ENCODE data around the gene BCL2. TPM values are rescaled to one million over a fixed set of nuclear protein-coding genes. Genes with fewer than 3 reads are reported as not detected.

Gene BCL2
- total and polyA plus RNA-seq, 2 donors from 2014 or later: 6.0 to 39.2 TPM

- no peaks in the 10 kb centered on the region for H3K36me3 ChIP-seq (ENCODE audit: control insufficient read depth in 2 of 3, insufficient read depth in 3 of 3, low read length in 3 of 3)
- DNase-seq (no peak), FAIRE-seq (no peak)
- no peak overlapping the region for H3K27ac ChIP-seq (ENCODE audit: low read depth in 2 of 2, low read length in 2 of 2)
- no peak overlapping the region for H3K4me3 ChIP-seq (ENCODE audit: low read length in 3 of 3)
- no peak overlapping the region for H3K9ac ChIP-seq (ENCODE audit: low read length in 3 of 3)
- TF ChIP-seq CTCF (IDR thresholded peaks at IDR 0.05; ENCODE audit: borderline replicate concordance, extremely low read depth, insufficient read depth): no peak
- no peaks in the 10 kb centered on the region for H3K27me3 ChIP-seq (ENCODE audit: control insufficient read depth, insufficient read depth, low read length)
- no peaks in the 10 kb centered on the region for H3K9me3 ChIP-seq (ENCODE audit: control insufficient read depth in 2 of 3, insufficient read depth in 1 of 3, low read length in 3 of 3)
- H3K4me1 ChIP-seq (ENCODE audit: control insufficient read depth in 2 of 3, insufficient read depth in 2 of 3, low read depth in 1 of 3, low read length in 3 of 3): no peaks in the 10 kb centered on the region
- intact Hi-C loops (cut with DNase I): no loop called here
Measured at GRCh38 chr18:63207143-63207790, 112.3 kb downstream of the BCL2 start.

GRCh38 chr18:63206433-63207142, 113.0 kb downstream of the BCL2 start:
- Histone ChIP-seq H3K9ac (ENCODE audit: low read length in 3 of 3) (no peak overlapping the region), H3K9me3 (ENCODE audit: control insufficient read depth in 2 of 3, insufficient read depth in 1 of 3, low read length in 3 of 3) (no peaks in the 10 kb centered on the region), H3K4me3 (ENCODE audit: low read length in 3 of 3) (no peak overlapping the region), H3K4me1 (ENCODE audit: control insufficient read depth in 2 of 3, insufficient read depth in 2 of 3, low read depth in 1 of 3, low read length in 3 of 3) (no peaks in the 10 kb centered on the region), H3K36me3 (ENCODE audit: control insufficient read depth in 2 of 3, insufficient read depth in 3 of 3, low read length in 3 of 3) (no peaks in the 10 kb centered on the region), H3K27ac (ENCODE audit: low read depth in 2 of 2, low read length in 2 of 2) (no peak overlapping the region), H3K27me3 (ENCODE audit: control insufficient read depth, insufficient read depth, low read length) (no peaks in the 10 kb centered on the region)
- TF ChIP-seq CTCF (IDR thresholded peaks at IDR 0.05; ENCODE audit: borderline replicate concordance, extremely low read depth, insufficient read depth): no peak
- no peak for DNase-seq
- intact Hi-C loops (cut with DNase I): no loop called here
- no peak for FAIRE-seq

GRCh38 chr18:63205791-63206252, 113.7 kb downstream of the BCL2 start:
- H3K27ac ChIP-seq (ENCODE audit: low read depth in 2 of 2, low read length in 2 of 2): no peak overlapping the region
- intact Hi-C loops (cut with DNase I): no loop called here
- TF ChIP-seq CTCF (IDR thresholded peaks at IDR 0.05; ENCODE audit: borderline replicate concordance, extremely low read depth, insufficient read depth): no peak
- no peak overlapping the region for H3K4me3 ChIP-seq (ENCODE audit: low read length in 3 of 3)
- H3K9me3 ChIP-seq (ENCODE audit: control insufficient read depth in 2 of 3, insufficient read depth in 1 of 3, low read length in 3 of 3): no peaks in the 10 kb centered on the region
- no peak for DNase-seq
- H3K4me1 ChIP-seq (ENCODE audit: control insufficient read depth in 2 of 3, insufficient read depth in 2 of 3, low read depth in 1 of 3, low read length in 3 of 3): no peaks in the 10 kb centered on the region
- H3K9ac ChIP-seq (ENCODE audit: low read length in 3 of 3): no peak overlapping the region
- H3K36me3 ChIP-seq (ENCODE audit: control insufficient read depth in 2 of 3, insufficient read depth in 3 of 3, low read length in 3 of 3): no peaks in the 10 kb centered on the region
- no peak for FAIRE-seq
- H3K27me3 ChIP-seq (ENCODE audit: control insufficient read depth, insufficient read depth, low read length): no peaks in the 10 kb centered on the region
